ENCODE results near the gene MICU2.
"Not testable (repeated sequence)": the region's sequence is repeated elsewhere in the genome, so short reads cannot be mapped to it uniquely, and the experiment has no call there.

The MICU2 gene

DNA sequence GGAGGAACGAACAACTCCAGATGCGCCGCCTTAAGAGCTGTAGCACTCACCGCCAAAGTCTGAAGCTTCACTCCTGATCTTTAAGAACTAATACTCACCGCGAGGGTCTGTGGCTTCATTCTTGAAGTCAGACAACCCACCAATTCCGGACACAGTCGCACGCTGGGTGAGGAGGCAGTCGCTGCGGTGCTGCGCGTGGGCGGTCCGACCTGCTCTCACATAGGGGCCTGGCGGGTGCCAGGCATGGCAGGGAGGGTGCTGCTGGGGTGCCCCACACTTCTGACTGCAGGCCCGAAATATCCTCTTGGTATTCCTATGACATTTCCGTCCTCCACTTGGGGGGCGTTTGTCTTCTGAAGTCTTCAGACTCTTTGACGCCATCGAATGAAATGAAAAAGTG is 7.4 kb upstream of the MICU2 start:
- Mint-ChIP-seq H3K27me3 (ENCODE audit: low read depth) (peaks cover 22% of the 10 kb centered on the region), H3K9me3 (no peaks in the 10 kb centered on the region), H3K4me3 (no peak overlapping the region), H3K4me1 (ENCODE audit: low read depth) (no peaks in the 10 kb centered on the region), H3K36me3 (ENCODE audit: low read depth) (no peaks in the 10 kb centered on the region), H3K27ac (no peak overlapping the region)

DNA sequence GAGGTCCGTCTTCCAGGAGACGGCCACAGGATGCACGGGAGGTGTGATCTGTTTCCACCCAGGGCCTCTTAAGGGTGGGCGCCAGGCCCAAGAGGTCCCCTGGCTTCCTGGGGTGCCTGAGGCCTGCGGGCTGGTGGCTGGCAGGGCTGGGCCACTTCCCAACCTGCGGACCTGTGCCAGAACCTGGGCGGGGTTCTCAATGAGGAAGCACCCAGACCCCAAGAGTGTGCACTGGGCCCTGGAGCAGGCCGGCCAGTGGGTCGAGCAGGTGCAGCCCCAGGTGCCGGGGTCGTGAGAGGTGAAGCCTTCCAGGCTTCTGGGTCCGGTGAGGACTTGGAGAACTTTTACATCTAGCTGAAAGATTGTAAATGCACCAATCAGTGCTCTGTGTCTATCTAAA is 6.7 kb upstream of the MICU2 start:
- no peak overlapping the region for H3K4me3 Mint-ChIP-seq
- H3K9me3 Mint-ChIP-seq: no peaks in the 10 kb centered on the region
- H3K27ac Mint-ChIP-seq: no peak overlapping the region
- H3K36me3 Mint-ChIP-seq (ENCODE audit: low read depth): no peaks in the 10 kb centered on the region
- H3K27me3 Mint-ChIP-seq (ENCODE audit: low read depth): peaks cover 24% of the 10 kb centered on the region
- no peaks in the 10 kb centered on the region for H3K4me1 Mint-ChIP-seq (ENCODE audit: low read depth)

DNA sequence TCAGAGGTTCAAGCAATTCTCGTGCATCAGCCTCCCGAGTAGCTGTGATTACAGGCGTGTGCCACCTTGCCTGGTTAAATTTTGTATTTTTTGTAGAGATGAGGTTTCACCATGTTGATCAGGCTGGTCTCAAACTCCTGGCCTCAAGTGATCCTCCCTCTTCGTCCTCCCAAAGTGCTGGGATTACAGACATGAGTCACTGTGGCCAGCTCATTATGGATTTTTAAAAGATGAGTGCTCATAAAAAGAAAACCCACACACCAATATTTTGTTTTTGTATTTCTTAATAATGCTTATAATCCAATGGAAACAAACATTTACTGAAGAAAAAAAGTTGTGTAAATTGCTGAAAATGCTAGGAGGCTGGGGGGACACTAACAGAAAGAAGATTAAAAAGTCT is 5.0 kb upstream of the MICU2 start:
- Mint-ChIP-seq H3K27me3 (ENCODE audit: low read depth) (peaks cover 27% of the 10 kb centered on the region), H3K27ac (no peak overlapping the region), H3K9me3 (no peaks in the 10 kb centered on the region), H3K4me3 (no peak overlapping the region), H3K36me3 (ENCODE audit: low read depth) (no peaks in the 10 kb centered on the region), H3K4me1 (ENCODE audit: low read depth) (peaks cover 12% of the 10 kb centered on the region)

DNA sequence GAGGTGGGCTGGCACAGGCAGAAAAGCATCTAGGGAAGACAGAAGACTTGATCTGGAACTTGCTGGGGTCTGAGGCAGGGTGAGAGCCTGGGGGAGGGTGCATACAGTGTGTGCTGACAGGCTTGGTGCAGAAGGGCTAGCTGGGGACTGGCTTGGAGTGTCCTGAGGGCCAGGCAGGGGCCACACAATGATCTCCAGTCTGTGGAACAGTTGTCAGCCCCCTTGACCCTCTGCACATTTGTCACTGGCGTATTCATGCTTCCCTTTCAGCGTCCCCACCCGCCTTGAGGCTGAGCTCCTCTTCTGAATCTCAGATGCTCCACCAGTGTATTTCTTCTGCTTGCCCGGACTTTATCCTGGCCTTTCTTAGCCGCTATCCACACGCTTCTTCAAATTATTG is 2.8 kb upstream of the MICU2 start:
- Mint-ChIP-seq H3K27me3 (ENCODE audit: low read depth) (peaks cover 27% of the 10 kb centered on the region), H3K36me3 (ENCODE audit: low read depth) (no peaks in the 10 kb centered on the region), H3K4me3 (no peak overlapping the region), H3K9me3 (no peaks in the 10 kb centered on the region), H3K4me1 (ENCODE audit: low read depth) (peaks cover 12% of the 10 kb centered on the region), H3K27ac (no peak overlapping the region)

DNA sequence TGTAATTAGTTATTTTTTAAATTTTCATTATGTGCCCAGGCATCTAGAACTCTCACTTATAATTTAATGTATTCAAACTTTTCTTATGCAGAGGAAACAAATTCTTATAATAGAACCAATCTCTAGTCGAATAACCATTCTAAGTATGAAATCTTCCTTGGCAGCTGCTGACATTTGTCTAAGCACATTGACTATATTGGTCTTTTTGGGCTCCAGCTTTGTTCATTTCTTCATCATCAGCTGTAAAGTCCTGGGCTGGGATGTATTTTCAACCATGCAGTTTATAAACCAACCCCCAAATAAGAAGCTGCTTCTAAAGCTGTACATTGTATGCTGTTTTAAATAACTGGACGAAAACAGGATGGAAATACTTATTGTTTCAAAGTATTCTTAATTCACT is 2.3 kb upstream of the MICU2 start:
- Mint-ChIP-seq H3K27me3 (ENCODE audit: low read depth) (peaks cover 27% of the 10 kb centered on the region), H3K4me1 (ENCODE audit: low read depth) (peaks cover 15% of the 10 kb centered on the region), H3K9me3 (no peaks in the 10 kb centered on the region), H3K36me3 (ENCODE audit: low read depth) (peaks cover 4% of the 10 kb centered on the region), H3K4me3 (no peak overlapping the region), H3K27ac (no peak overlapping the region)

DNA sequence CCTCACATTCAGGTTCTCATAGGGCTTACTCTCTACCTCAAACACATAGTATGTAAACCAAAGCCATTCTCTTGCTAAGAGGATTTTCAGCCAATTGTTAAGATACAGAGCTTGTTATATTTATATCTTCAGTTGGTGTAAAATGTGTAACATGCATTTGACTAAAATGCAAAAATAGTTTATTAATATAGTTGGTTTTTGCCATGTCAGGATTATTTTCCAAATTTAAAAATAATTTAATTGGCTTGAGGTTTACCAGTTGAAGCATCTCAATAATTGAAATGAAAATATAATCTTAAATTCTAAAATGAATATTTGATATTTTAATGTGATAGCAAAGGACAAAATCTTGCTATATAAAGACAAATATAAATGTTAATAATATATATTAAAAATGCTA is 7.2 kb downstream of the MICU2 start:
- Mint-ChIP-seq H3K4me1 (ENCODE audit: low read depth) (peaks cover 29% of the 10 kb centered on the region), H3K9me3 (peaks cover 6% of the 10 kb centered on the region)

DNA sequence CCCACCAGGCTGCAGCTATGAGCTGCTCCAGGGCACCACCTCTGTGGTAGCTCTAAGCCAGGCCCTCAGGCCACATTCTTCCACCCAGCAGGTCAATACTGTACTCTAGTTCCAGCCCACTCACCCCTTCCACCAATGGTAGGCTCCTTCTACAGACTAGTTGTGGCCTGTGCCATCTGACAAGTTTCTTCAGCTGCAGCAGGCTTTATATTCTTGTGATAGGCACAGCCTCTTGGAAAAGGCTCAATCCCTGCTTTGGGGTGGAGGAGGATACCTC is 8.5 kb downstream of the MICU2 start:
- Mint-ChIP-seq H3K4me1 (ENCODE audit: low read depth) (peaks cover 30% of the 10 kb centered on the region), H3K27ac (no peak overlapping the region), H3K4me3 (no peak overlapping the region), H3K27me3 (ENCODE audit: low read depth) (no peaks in the 10 kb centered on the region), H3K9me3 (peaks cover 6% of the 10 kb centered on the region), H3K36me3 (ENCODE audit: low read depth) (peaks cover 12% of the 10 kb centered on the region)

More for the DNA sequence above, 7.2 kb downstream of the MICU2 start:
- Mint-ChIP-seq H3K27ac (no peak overlapping the region), H3K27me3 (ENCODE audit: low read depth) (no peaks in the 10 kb centered on the region), H3K36me3 (ENCODE audit: low read depth) (peaks cover 17% of the 10 kb centered on the region), H3K4me3 (no peak overlapping the region)

DNA sequence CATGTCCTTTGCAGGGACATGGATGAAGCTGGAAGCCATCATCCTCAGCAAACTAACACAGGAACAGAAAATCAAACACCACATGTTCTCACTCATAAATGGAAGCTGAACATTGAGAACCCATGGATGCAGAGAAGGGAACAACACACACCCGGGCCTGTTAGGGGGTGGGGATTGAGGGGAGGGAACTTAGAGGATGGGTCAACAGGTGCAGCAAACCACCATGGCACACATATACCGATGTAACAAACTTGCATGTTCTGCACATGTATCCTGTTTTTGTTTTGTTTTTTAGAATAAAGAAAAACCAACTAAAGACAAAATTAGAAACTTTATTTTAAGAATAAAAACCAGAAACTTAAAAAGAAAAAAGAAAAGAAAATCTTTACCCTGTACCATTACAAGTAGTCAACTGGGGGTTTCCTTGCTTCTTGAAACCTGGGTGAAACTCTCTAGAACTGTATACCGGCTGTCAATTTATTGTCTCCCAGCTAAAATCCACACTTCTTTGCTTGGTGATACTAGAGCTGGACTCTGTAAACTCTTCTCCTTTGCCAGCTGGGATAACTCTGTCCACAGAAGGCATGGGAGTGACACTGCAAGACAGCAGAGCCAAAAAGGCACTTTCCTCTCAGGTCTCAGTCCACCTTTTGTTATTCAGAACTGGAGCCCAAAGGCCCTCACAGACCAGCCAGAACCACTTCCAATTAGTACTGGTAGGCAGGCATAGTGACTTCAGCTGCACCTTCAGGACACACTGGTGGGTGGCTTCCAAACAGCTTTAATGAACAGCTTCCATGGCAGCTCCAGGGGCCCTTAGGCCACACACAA is 9.0 kb downstream of the MICU2 start:
- peaks cover 9% of the 10 kb centered on the region for H3K36me3 Mint-ChIP-seq (ENCODE audit: low read depth)
- H3K27me3 Mint-ChIP-seq (ENCODE audit: low read depth): no peaks in the 10 kb centered on the region
- H3K27ac Mint-ChIP-seq: no peak overlapping the region
- peaks cover 29% of the 10 kb centered on the region for H3K4me1 Mint-ChIP-seq (ENCODE audit: low read depth)
- no peak overlapping the region for H3K4me3 Mint-ChIP-seq
- H3K9me3 Mint-ChIP-seq: peaks cover 6% of the 10 kb centered on the region

DNA sequence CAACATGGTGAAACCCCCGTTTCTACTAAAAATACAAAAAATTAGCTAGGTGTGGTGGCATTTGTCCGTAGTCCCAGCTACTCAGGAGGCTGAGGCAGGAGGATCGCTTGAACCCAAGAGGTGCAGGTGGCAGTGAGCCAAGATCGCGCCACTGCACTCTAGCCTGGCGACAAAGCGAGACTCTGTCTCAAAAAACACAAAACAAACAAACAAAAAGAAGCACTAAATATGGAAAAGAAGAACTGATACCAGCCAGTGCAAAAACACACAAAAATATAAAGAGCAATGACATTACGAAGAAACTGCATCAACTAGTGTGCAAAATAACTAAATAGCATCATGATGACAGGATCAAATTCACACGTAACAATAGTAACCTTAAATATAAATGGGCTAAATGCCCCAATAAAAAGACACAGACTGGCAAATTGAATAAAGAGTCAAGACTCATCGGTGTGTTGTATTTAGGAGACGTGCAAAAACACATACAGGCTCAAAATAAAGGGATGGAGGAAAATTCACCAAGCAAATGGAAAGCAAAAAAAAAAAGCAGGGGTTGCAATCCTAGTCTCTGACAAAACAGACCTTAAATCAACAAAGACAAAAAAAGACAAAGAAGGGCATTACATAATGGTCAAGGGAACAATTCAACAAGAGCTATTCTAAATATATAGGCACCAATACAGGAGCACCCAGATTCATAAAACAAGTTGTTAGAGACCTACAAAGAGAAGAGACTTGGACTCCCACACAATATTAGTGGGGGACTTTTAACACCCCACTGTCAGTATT is 13.1 kb downstream of the MICU2 start:
- not testable (repeated sequence) for H3K4me3 Mint-ChIP-seq; H3K27me3 Mint-ChIP-seq (ENCODE audit: low read depth); H3K27ac Mint-ChIP-seq; H3K36me3 Mint-ChIP-seq (ENCODE audit: low read depth); H3K9me3 Mint-ChIP-seq
- H3K4me1 Mint-ChIP-seq (ENCODE audit: low read depth): peaks cover 22% of the 10 kb centered on the region

DNA sequence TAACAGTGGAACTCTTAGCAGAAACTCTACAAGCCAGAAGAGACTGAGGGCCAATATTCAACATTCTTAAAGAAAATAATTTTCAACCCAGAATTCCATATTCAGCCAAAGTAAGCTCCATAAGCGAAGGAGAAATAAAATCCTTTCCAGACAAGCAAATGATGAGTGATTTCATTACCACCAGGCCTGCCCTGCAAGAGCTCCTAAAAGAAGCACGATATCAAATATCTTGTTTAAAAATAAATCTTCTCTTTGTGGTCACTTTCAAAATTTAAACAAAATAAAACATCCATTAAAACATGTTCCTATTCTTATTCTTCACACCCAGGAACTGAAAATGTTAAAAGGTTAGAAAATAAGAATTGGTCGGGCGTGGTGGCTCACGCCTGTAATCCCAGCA is 13.7 kb downstream of the MICU2 start:
- H3K36me3 Mint-ChIP-seq (ENCODE audit: low read depth): peaks cover 8% of the 10 kb centered on the region
- H3K4me3 Mint-ChIP-seq: no peak overlapping the region
- H3K9me3 Mint-ChIP-seq: peaks cover 9% of the 10 kb centered on the region
- H3K4me1 Mint-ChIP-seq (ENCODE audit: low read depth): peaks cover 18% of the 10 kb centered on the region
- no peaks in the 10 kb centered on the region for H3K27me3 Mint-ChIP-seq (ENCODE audit: low read depth)
- no peak overlapping the region for H3K27ac Mint-ChIP-seq

DNA sequence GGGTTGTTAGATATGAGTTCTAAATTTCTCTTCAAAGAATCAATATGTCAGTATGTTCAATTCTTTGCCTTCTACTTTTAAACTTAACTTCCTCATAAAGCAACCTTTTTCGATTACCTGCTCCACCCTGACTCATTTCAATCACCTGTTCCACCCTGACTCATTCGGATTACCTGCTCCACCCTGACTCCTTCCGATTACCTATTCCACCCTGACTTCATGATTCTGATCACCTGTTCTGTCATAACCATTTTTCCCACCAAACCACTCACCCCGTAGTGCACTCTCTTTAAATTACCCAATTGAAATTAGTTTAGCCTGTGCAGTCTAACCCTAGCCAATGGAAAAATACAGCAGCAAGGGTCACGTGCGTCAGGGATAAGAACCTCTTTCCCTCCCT is 14.5 kb downstream of the MICU2 start:
- not testable (repeated sequence) for H3K36me3 Mint-ChIP-seq (ENCODE audit: low read depth); H3K27ac Mint-ChIP-seq; H3K27me3 Mint-ChIP-seq (ENCODE audit: low read depth); H3K9me3 Mint-ChIP-seq; H3K4me3 Mint-ChIP-seq
- peaks cover 15% of the 10 kb centered on the region for H3K4me1 Mint-ChIP-seq (ENCODE audit: low read depth)

DNA sequence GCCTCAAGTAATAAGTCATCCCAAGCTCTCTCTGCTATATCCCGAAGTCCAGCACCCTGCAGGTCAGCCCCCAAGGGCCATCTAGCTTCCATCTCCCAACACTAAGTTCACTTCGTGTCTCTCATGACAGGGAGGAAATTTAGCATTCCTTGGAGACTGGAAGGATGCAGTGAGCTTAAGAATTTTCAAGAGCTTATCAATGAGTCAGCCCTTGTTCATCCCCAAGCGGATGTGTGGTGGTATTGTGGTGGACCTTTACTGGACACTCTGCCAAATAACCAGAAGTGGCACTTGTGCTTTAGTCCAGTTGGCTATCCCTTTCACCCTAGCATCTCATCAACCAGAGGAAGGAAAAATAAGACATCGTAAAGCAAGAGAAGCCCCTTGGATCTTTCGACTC is 15.6 kb downstream of the MICU2 start:
- not testable (repeated sequence) for H3K36me3 Mint-ChIP-seq (ENCODE audit: low read depth); H3K27me3 Mint-ChIP-seq (ENCODE audit: low read depth); H3K9me3 Mint-ChIP-seq; H3K27ac Mint-ChIP-seq; H3K4me3 Mint-ChIP-seq
- peaks cover 15% of the 10 kb centered on the region for H3K4me1 Mint-ChIP-seq (ENCODE audit: low read depth)

DNA sequence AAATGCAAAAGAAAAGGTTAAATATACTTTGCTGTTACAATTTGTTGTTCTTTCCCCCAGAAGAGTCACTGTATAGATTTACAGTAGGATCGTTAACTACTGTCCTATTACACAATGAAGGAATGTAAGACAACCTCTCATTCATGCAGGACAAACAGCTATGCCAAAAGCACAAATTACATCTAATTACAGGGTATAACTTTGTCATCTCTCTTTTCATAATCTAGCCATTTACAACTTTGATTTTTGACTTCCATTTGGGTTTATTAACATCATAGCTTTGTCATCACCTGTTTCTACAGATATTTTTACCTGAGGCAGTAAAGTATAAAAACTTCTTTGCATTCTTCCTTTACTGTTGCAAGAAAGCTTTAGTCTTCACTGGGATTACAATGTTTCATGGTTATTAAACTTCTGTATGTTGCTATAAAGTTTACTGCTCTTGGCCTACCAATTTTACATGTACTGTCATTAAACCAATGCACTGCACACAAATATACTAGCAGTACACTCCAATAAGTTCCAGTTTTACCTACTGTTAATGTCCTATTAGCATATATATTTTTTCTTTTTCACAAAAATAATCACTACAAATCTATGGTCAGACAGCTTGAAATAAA is 18.9 kb downstream of the MICU2 start:
- Mint-ChIP-seq H3K9me3 (peaks cover 9% of the 10 kb centered on the region), H3K36me3 (ENCODE audit: low read depth) (no peaks in the 10 kb centered on the region), H3K4me1 (ENCODE audit: low read depth) (peaks cover 11% of the 10 kb centered on the region), H3K4me3 (no peak overlapping the region), H3K27me3 (ENCODE audit: low read depth) (no peaks in the 10 kb centered on the region), H3K27ac (no peak overlapping the region)

DNA sequence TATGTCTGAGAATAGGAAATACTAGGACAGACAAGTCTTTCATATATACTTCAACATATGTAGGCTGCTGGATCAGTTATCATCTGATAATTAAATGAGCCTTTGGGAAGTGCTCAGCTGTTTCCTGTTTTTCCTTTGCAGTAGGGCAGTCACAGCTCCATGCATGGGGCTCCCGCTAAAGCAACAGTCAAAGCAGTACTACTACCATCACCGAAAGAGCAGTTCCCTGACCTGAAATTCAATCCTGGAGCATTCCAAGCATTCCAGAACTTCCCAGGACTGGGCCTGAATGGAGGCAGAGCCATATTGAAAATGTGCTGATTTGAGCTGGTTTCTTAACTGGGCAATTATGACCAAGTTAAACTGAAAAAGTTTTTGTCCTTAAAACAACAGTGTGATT is 20.5 kb downstream of the MICU2 start:
- Mint-ChIP-seq H3K4me3 (no peak overlapping the region), H3K4me1 (ENCODE audit: low read depth) (peaks cover 12% of the 10 kb centered on the region), H3K9me3 (peaks cover 8% of the 10 kb centered on the region), H3K27me3 (ENCODE audit: low read depth) (no peaks in the 10 kb centered on the region), H3K27ac (no peak overlapping the region), H3K36me3 (ENCODE audit: low read depth) (no peaks in the 10 kb centered on the region)

DNA sequence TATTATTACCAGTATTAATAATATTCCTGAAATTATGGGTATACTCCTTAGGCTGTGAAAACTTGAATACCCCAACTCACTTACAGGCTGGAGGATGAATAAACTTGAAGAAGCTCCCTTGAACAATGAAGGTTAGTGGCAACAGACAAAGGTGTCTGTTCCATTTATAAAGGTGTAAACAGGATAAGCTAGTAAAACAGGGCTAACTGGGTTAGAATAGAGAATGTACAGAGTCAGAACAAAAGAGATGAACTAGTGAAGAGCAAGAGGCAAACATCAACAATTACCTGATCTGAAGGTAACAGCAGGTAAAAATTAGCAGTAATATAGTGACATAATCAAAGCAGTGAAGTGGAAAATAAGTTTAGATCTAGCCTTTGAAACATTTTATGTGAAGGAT is 23.2 kb downstream of the MICU2 start:
- Mint-ChIP-seq H3K4me3 (no peak overlapping the region), H3K27ac (no peak overlapping the region), H3K36me3 (ENCODE audit: low read depth) (no peaks in the 10 kb centered on the region), H3K27me3 (ENCODE audit: low read depth) (no peaks in the 10 kb centered on the region), H3K4me1 (ENCODE audit: low read depth) (peaks cover 14% of the 10 kb centered on the region), H3K9me3 (peaks cover 6% of the 10 kb centered on the region)
